HEK293T (cell line): ENCODE data around the gene PCNA.

ENCODE experiments used
- ARNT ChIP-seq: fragments of 450-650 bp; IDR thresholded peaks from 2 replicates; pipeline ENCODE4 v1.6.1; 2017; ENCODE audit warnings: mild to moderate bottlenecking
- BHLHE40 ChIP-seq: fragments of 450-650 bp; IDR thresholded peaks from 2 replicates; pipeline ENCODE4 v1.6.1; 2016; ENCODE audit warnings: mild to moderate bottlenecking, moderate library complexity, borderline replicate concordance
- FOXA1 ChIP-seq: fragments of 450-650 bp; IDR thresholded peaks from 2 replicates; pipeline ENCODE4 v1.6.1; 2016; ENCODE audit warnings: mild to moderate bottlenecking
- FOXK2 ChIP-seq: fragments of 450-650 bp; IDR thresholded peaks from 2 replicates; pipeline ENCODE4 v1.6.1; 2016; ENCODE audit warnings: mild to moderate bottlenecking
- FOXM1 ChIP-seq: fragments of 450-650 bp; IDR thresholded peaks from 2 replicates; pipeline ENCODE4 v1.6.1; 2017; ENCODE audit warnings: mild to moderate bottlenecking, borderline replicate concordance
- HDGF ChIP-seq: fragments of 450-650 bp; IDR thresholded peaks from 2 replicates; pipeline ENCODE4 v1.6.1; 2017; ENCODE audit warnings: antibody characterized with exemption, borderline replicate concordance
- L3MBTL2 ChIP-seq: fragments of 450-650 bp; conservative IDR thresholded peaks from 2 replicates; pipeline ENCODE4 v1.6.1; 2016; ENCODE audit warnings: mild to moderate bottlenecking
- PKNOX1 ChIP-seq: fragments of 450-650 bp; IDR thresholded peaks from 2 replicates; pipeline ENCODE4 v1.6.1; 2016
- SP1 ChIP-seq: fragments of 450-650 bp; IDR thresholded peaks from 2 replicates; pipeline ENCODE4 v1.6.1; 2017
- SUZ12 ChIP-seq: fragments of 450-650 bp; IDR thresholded peaks from 2 replicates; pipeline ENCODE4 v1.6.1; 2016; ENCODE audit warnings: mild to moderate bottlenecking
- TARDBP ChIP-seq: fragments of 450-650 bp; IDR thresholded peaks from 2 replicates; pipeline ENCODE4 v1.6.1; 2016

DNA sequence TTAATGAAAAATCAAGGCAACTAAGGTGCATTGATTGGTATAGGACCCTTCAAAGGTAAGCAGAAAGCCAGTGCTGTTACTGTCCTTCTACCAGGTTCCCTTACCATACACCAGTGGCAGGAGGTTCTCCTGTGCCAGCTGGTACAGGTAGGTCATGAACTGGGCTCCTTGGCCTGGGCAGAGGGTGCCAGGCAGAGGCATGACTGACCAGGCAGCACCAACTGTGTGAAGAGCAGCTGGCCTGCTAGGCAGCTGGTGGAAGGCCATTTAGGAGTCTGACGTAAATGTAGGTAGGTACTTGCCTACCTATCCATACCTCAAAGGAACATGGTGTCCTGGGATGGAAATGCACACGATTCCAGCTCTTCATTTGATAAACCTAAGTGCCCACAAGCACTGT lies 23.3 kb downstream of the PCNA start:
- TF ChIP-seq SUZ12 (no peak), ARNT (no peak), FOXM1 (no peak), SP1 (no peak), BHLHE40 (no peak), TARDBP (no peak), FOXA1 (no peak), FOXK2 (no peak), HDGF (no peak), L3MBTL2 (no peak), PKNOX1 (no peak)
